H9 (cell line): ENCODE results near the gene RPL19. TPM values are rescaled to one million over a fixed set of nuclear protein-coding genes. Genes with fewer than 3 reads are reported as not detected.

ENCODE experiments used
- DNase-seq: peaks from one replicate; pipeline ENCODE4 v3.0.0-alpha.2; 2017
- H2AFZ ChIP-seq: one replicate; pipeline ENCODE4 v1.6.1; 2013; ENCODE audit warnings: mild to moderate bottlenecking, low read length, control low read depth, moderate library complexity
- H2AK5ac ChIP-seq: 2 replicates; pipeline ENCODE4 v1.6.1; 2013; ENCODE audit warnings: low read length, control low read depth, mixed read lengths; ENCODE audit not compliant: insufficient read length
- H2BK120ac ChIP-seq: one replicate; pipeline ENCODE4 v1.6.1; 2013; ENCODE audit warnings: low read depth, mild to moderate bottlenecking, low read length, control low read depth, inconsistent platforms; ENCODE audit not compliant: poor library complexity, severe bottlenecking
- H2BK12ac ChIP-seq: 2 replicates; pipeline ENCODE4 v1.6.1; 2013; ENCODE audit warnings: low read length, control low read depth, mixed read lengths, low read depth; ENCODE audit not compliant: insufficient read length
- H2BK15ac ChIP-seq: 2 replicates; pipeline ENCODE4 v1.6.1; 2013; ENCODE audit warnings: low read depth, low read length, control low read depth
- H2BK20ac ChIP-seq: one replicate; pipeline ENCODE4 v1.6.1; 2013; ENCODE audit warnings: low read depth, mild to moderate bottlenecking, low read length, control low read depth, inconsistent platforms; ENCODE audit not compliant: poor library complexity, severe bottlenecking
- H2BK5ac ChIP-seq: 2 replicates; pipeline ENCODE4 v1.6.1; 2013; ENCODE audit warnings: low read length, control low read depth, mixed read lengths; ENCODE audit not compliant: insufficient read length
- H3K14ac ChIP-seq: 2 replicates; pipeline ENCODE4 v1.6.1; 2013; ENCODE audit warnings: low read length, control low read depth; ENCODE audit not compliant: insufficient read depth
- H3K18ac ChIP-seq: 2 replicates; pipeline ENCODE4 v1.6.1; 2013; ENCODE audit warnings: low read depth, mild to moderate bottlenecking, mixed read lengths, low read length, control low read depth; ENCODE audit not compliant: insufficient read length
- H3K23ac ChIP-seq: 2 replicates; pipeline ENCODE4 v1.6.1; 2013; ENCODE audit warnings: low read length, control low read depth, mixed read lengths, low read depth; ENCODE audit not compliant: insufficient read length
- H3K23me2 ChIP-seq: 2 replicates; pipeline ENCODE4 v1.6.1; 2013; ENCODE audit warnings: low read depth, mild to moderate bottlenecking, mixed read lengths, low read length, control low read depth; ENCODE audit not compliant: insufficient read length, poor library complexity, severe bottlenecking
- H3K27ac ChIP-seq: 2 replicates; pipeline ENCODE4 v1.5.1; 2013; ENCODE audit warnings: low read length, control low read depth, mixed read lengths, low read depth; ENCODE audit not compliant: insufficient read length
- H3K27me3 ChIP-seq: 2 replicates; pipeline ENCODE4 v1.6.1; 2013; ENCODE audit warnings: low read length, control low read depth, inconsistent platforms; ENCODE audit not compliant: insufficient read depth
- H3K4ac ChIP-seq: 2 replicates; pipeline ENCODE4 v1.6.1; 2013; ENCODE audit warnings: low read depth, mild to moderate bottlenecking, control low read depth, inconsistent platforms, low read length, moderate library complexity
- H3K4me1 ChIP-seq: 2 replicates; pipeline ENCODE4 v1.6.1; 2013; ENCODE audit warnings: low read length, control low read depth, inconsistent platforms; ENCODE audit not compliant: insufficient read depth
- H3K4me2 ChIP-seq: 2 replicates; pipeline ENCODE4 v1.6.1; 2013; ENCODE audit warnings: low read length, control low read depth, mixed read lengths; ENCODE audit not compliant: insufficient read length, insufficient read depth
- H3K56ac ChIP-seq: 2 replicates; pipeline ENCODE4 v1.6.1; 2013; ENCODE audit warnings: low read depth, mild to moderate bottlenecking, mixed read lengths, low read length, control low read depth; ENCODE audit not compliant: insufficient read length
- H3K79me1 ChIP-seq: 2 replicates; pipeline ENCODE4 v1.6.1; 2013; ENCODE audit warnings: low read depth, mild to moderate bottlenecking, moderate library complexity, low read length, control low read depth, inconsistent platforms; ENCODE audit not compliant: insufficient read depth, poor library complexity, severe bottlenecking
- H3K79me2 ChIP-seq: 2 replicates; pipeline ENCODE4 v1.6.1; 2013; ENCODE audit warnings: low read length, control low read depth, inconsistent platforms; ENCODE audit not compliant: insufficient read depth
- H3K9ac ChIP-seq: 2 replicates; pipeline ENCODE4 v1.6.1; 2013; ENCODE audit warnings: low read length, control low read depth, mixed read lengths; ENCODE audit not compliant: insufficient read length; ENCODE audit errors: extremely low read depth
- H3K9me3 ChIP-seq: one replicate; pipeline ENCODE4 v1.6.1; 2013; ENCODE audit warnings: low read depth, low read length, inconsistent platforms; ENCODE audit not compliant: control insufficient read depth
- H3T11ph ChIP-seq: one replicate; pipeline ENCODE4 v1.6.1; 2013; ENCODE audit warnings: mild to moderate bottlenecking, low read length, control low read depth, inconsistent platforms
- H4K20me1 ChIP-seq: one replicate; pipeline ENCODE4 v1.6.1; 2013; ENCODE audit not compliant: control insufficient read depth, insufficient read length, insufficient read depth
- H4K5ac ChIP-seq: 2 replicates; pipeline ENCODE4 v1.6.1; 2013; ENCODE audit warnings: low read depth, mild to moderate bottlenecking, mixed read lengths, low read length, control low read depth; ENCODE audit not compliant: insufficient read length
- H4K8ac ChIP-seq: replicated peaks from 2 replicates; pipeline ENCODE4 v1.6.1; 2013; ENCODE audit warnings: low read length, control low read depth, mixed read lengths, low read depth; ENCODE audit not compliant: insufficient read length
- H4K91ac ChIP-seq: 2 replicates; pipeline ENCODE4 v1.6.1; 2013; ENCODE audit warnings: low read depth, mild to moderate bottlenecking, moderate library complexity, mixed read lengths, low read length, control low read depth; ENCODE audit not compliant: insufficient read length
- H3K27ac Mint-ChIP-seq, 3 experiments: 2 replicates in 2 of 3; 3 replicates in 1 of 3; pipeline ENCODE4 v1.8.0; 2020 to 2021; ENCODE audit warnings: mixed read lengths in 3 of 3, mild to moderate bottlenecking in 1 of 3, moderate library complexity in 1 of 3
- H3K27me3 Mint-ChIP-seq: 2 replicates; pipeline ENCODE4 v1.8.0; 2021; ENCODE audit warnings: low read depth, mild to moderate bottlenecking, moderate library complexity, mixed read lengths
- H3K36me3 Mint-ChIP-seq, 3 experiments: 2 replicates in 2 of 3; 3 replicates in 1 of 3; pipeline ENCODE4 v1.8.0; 2020 to 2021; ENCODE audit warnings: low read depth in 3 of 3, mixed read lengths in 3 of 3; ENCODE audit not compliant: insufficient read depth in 1 of 3
- H3K4me1 Mint-ChIP-seq, 2 experiments: 2 replicates each; pipeline ENCODE4 v1.8.0; 2020; ENCODE audit warnings: mixed read lengths in 2 of 2
- H3K4me3 Mint-ChIP-seq, 2 experiments: 2 replicates in 1 of 2; 3 replicates in 1 of 2; pipeline ENCODE4 v1.8.0; 2020 to 2021; ENCODE audit warnings: mild to moderate bottlenecking in 2 of 2, mixed read lengths in 2 of 2, moderate library complexity in 1 of 2
- H3K9me3 Mint-ChIP-seq, 2 experiments: 2 replicates in 1 of 2; 3 replicates in 1 of 2; pipeline ENCODE4 v1.8.0; 2020; ENCODE audit warnings: mild to moderate bottlenecking in 2 of 2, mixed read lengths in 2 of 2, moderate library complexity in 1 of 2
- CTCF ChIP-seq: fragments of 200-600 bp; sonication (generic); conservative IDR thresholded peaks from 3 replicates; pipeline ENCODE4 v1.8.0; 2021; ENCODE audit warnings: antibody characterized with exemption, mild to moderate bottlenecking
- WGBS: extraction: QIAGEN DNeasy Blood & Tissue Kit; methylation state at CpG from one replicate; pipeline ENCODE4 v1.1.7; 2013; ENCODE audit warnings: missing lambda C conversion rate, low lambda C conversion rate, mixed read lengths; ENCODE audit not compliant: insufficient read length; ENCODE audit errors: extremely low coverage; 5-methylcytosine and 5-hydroxymethylcytosine counted together
- total RNA-seq: library from RNA; stranded (reverse); gene quantifications from 2 replicates; pipeline ENCODE4 v1.2.1, GENCODE V29; 2021

RPL19 gene
- total RNA-seq, 1 experiment from 2014 or later = 2,038 TPM

- H2BK12ac ChIP-seq = no peak overlapping the region
- no peaks in the 10 kb centered on the region for H3K79me2 ChIP-seq
- H3K4me1 ChIP-seq = no peaks in the 10 kb centered on the region
- H3K9me3 ChIP-seq = no peaks in the 10 kb centered on the region
- H3K18ac ChIP-seq = no peak overlapping the region
- no peak overlapping the region for H4K8ac ChIP-seq
- Mint-ChIP-seq H3K4me1 (peaks cover 12 to 18% of the 10 kb centered on the region in 2 experiments), H3K9me3 (no peaks in the 10 kb centered on the region), H3K27me3 (peaks cover 84% of the 10 kb centered on the region), H3K36me3 (no peaks in the 10 kb centered on the region; a peak in 1 of 7 replicates), H3K27ac (no peak overlapping the region), H3K4me3 (no peak overlapping the region)
- no peak overlapping the region for H3K9ac ChIP-seq
- no peak overlapping the region for H2AK5ac ChIP-seq
- no peak overlapping the region for H3K27ac ChIP-seq
- H2BK120ac ChIP-seq = no peak overlapping the region
- no peak overlapping the region for H3K14ac ChIP-seq
- no peaks in the 10 kb centered on the region for H4K20me1 ChIP-seq
- H2BK5ac ChIP-seq = no peak overlapping the region
- H3K4me2 ChIP-seq = no peak overlapping the region
- no peak overlapping the region for H2BK15ac ChIP-seq
- H3T11ph ChIP-seq = no peak overlapping the region
- DNase-seq = no peak
- TF ChIP-seq CTCF = no peak
- WGBS = no CpG with 5 or more reads among the region's 8 CpGs
- H3K23me2 ChIP-seq = peaks cover 5% of the 10 kb centered on the region
- no peak overlapping the region for H4K5ac ChIP-seq
- H3K4ac ChIP-seq = no peak overlapping the region
- no peak overlapping the region for H4K91ac ChIP-seq
- H2BK20ac ChIP-seq = no peak overlapping the region
- no peak overlapping the region for H3K56ac ChIP-seq
- no peak overlapping the region for H3K23ac ChIP-seq
- H3K27me3 ChIP-seq = peaks cover 9% of the 10 kb centered on the region; the same call in 1 of the 2 replicates
- H3K79me1 ChIP-seq = no peaks in the 10 kb centered on the region
- no peak overlapping the region for H2AFZ ChIP-seq
Observed at GRCh38 chr17:39219647-39220154, 19.6 kb downstream of the RPL19 start.
